ENCODE data around the gene GABRD.
A peak's percentile ranks its signal among the peaks of the same experiment; 100 is the strongest.

GABRD gene

DNA sequence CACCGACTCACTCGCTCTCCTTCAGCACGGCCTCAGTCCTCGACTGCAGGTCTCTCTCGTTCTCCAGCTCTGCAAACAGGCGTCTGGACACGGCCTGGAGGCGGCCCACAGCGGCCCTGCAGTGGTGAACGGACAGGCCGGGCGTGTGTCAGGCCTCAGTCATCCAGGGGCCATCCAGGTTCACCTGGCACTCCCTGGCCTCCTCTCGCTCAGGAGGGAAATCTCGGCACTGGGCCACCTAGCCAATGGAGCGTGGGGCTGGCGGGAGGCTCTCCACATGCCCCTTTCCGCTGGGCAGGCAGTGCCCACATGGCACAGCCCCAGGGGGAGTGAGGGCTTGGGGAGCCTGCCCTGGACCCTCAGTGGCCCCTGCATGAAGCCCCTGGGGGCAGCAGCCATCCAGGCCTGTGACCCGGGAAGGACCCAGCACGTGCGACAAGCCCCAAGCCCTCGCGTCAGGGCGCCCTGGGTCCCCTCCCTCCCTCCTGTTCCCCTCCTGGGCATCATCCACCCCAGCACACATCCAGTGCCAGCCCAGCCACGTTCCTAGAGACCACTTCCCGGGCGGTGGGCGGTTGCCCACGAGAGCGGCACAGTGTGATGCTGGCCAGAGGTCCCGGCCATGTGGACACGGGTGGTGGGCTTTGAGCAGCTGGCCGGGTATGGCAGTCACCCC is 33.6 kb upstream of the GABRD start:
- DNase-seq: no peak

DNA sequence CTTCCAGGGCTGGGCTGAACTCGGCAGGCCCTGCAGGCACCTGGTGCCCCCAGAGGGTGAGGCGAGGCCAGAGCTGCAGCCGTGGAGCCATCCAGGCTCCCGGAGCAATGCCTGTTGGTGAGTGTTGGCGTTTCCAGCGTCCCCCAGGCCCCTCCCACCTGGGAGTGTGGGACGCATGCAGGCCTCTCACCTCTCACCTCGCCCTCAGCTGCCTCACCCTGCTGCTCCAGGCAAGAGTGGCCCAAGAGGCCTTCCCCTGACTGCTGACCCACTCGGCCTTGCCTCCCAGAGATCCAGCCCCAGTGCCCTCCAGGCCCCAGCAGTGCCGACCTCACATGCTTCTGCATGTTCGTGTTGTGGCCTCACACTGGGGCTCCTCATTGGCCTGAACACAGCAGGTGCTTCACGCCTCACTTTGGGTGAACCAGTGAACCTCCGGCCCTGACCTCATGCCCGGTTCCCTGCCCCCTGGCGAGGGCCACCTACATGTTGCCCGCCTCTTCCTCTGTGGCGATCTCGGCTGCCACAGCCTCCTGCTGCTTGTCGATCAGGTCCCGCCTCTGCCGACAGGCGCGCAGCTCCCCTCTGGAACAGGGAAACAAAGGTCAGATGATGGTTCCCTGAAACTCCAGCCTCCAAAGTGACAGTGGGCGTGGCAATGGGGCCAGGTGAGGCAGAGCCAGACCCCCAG is 32.5 kb upstream of the GABRD start:
- no peak for DNase-seq

DNA sequence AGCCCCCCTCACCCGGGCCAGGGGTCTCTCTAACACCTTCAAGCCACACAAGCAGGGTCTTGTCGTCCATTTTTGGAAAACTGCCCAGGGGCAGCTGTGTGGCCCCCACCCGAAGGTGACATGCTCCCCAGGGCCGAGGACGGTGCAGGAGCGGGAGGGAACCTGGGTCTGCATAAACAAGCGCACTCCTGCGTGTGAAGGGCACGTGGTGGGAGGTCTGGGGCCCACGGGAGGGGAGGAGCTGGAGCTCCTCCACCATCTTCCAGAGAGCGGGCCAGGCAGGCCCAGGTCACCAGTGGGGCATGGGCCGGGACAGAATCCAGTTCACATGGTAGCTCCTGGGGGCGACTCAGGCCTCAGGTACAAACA is 32.0 kb upstream of the GABRD start:
- DNase-seq: no peak

DNA sequence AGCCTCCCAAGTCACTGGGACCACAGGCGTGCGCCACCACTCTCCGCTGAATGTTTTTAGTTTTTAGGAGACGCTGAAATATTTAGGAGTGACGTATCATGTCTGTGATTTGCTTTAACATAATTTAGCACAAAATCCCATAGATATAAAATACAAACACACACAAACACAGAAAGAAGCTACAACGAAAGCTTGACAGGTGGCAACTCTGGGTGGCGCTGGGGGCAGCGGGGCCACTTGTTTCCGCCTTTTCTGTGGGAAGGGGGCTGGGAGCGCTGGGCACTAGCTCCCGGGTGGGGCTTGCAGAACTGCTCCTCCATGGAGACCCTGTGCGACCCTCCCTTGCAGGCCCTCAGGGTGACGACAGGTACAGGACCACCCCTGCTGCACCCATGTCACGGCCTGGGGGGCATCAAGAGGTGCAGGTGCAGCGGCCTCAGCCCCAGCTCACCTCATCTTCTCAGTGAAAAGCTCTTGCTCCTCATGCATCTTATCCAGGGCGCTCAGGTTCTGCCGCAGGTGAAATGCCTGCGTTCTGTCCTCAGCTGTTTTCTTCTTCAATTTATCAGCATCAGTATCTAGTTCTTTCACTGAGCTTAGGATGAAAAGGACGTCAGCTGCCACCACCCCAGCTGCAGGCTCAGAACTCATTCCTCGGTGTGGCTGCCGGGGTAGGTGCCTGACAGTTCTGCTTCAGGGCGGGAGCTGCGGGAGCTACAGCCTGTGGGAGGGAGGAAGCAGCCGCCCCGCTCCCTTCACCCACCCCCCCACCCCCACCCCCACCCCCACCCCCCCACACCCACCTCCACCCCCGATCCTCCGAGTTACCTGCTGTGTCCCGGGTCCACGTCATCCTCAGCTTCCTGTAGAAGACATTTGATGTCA is 30.8 kb upstream of the GABRD start:
- DNase-seq: no peak

DNA sequence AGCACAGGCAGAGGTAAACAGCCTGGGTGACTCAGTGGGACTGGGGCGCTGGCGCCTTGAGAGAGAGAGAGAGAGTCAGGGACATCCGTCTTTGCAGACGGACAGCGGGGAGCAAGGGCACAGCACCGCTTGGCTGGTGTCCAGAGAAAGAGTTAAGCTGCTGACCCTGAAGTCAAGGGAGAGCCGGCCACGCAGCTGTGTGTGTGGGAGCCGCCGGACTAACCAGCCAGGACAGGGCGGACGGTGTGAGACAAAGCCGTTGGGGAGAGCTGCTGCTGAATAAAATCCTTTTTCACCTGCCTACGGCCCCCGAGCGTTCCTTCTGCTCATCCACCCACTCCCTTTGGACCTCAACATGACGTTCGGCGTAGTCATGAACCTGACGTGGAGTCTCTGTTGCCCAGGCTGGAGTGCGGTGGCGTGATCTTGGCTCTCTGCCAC is 30.0 kb upstream of the GABRD start:
- no peak for DNase-seq

DNA sequence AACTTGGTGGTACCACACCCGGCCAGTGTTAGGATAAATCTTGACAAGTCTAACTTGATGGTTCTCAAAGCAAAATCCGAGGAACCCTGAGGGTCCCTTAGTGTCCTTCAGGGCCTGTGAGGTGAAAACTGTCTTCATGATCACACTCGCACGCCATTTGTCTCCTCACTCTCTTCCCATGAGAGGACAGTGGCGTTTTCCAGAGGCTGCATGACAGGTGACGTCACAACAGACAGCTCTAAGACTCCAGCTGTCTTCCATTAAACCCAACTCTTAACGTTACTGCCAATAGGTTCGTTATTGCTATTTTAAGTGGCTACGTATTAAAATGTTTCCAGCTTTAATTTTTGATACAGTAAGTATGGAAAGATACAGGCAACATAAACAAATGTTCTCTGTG is 29.4 kb upstream of the GABRD start:
- no peak for DNase-seq

DNA sequence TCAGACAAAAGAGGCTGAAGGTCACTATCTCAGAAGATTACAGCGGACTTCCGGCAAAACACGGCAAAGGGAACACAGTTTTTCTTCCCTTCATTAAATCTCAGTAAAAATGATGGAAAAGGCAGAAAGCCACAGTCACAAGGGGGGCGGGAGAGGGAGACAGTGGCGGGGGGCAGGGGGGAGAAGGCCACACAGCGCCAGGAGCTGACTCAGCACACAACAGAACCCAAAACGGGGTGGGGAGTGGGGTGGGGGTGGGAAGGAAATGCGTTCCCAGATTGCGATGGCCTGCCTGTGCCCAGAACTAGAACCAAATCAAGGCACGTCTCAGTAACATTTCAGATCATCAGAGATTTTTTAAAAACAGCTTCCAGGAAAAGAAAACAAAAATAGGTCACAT is 28.9 kb upstream of the GABRD start:
- no peak for DNase-seq

DNA sequence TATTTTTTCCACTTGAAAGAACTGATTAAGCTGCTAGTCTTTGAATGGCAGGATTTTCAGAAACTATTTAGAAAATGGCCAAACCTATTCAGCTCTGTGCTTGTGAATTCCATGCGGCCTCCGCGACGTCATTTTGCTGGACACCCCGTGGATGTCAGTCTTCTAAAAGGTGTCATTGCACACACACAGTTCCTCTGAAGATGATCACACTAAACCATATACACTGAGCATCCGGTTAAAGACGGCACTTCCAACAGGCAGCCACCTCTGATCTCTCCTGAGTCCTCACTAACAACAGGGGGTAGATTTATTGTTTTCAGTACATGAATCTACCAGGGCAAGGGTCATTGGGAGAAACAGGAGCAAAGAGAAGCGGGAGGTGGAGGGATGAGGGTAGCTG is 24.6 kb upstream of the GABRD start:
- DNase-seq: no peak

DNA sequence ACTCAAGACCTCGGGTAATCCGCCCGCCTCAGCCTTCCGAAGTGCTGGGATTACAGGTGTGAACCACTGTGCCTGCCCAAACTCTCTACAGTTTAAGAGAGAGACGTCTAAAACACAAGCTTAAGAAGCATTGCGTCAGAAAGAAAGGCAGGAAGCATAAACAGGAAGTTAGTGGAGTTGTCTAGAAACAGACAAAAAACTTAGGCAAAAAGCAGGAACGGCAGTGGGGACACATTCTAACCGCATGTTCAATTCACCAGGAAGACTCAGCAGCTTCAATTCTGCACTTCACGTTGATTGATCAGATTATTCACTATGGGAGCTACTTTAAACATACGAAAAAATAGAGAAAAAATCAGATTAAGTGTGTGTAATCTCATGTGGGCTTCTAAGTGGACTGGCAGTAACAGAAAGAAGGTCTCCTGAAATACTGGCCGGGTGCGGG is 22.9 kb upstream of the GABRD start:
- DNase-seq: no peak

DNA sequence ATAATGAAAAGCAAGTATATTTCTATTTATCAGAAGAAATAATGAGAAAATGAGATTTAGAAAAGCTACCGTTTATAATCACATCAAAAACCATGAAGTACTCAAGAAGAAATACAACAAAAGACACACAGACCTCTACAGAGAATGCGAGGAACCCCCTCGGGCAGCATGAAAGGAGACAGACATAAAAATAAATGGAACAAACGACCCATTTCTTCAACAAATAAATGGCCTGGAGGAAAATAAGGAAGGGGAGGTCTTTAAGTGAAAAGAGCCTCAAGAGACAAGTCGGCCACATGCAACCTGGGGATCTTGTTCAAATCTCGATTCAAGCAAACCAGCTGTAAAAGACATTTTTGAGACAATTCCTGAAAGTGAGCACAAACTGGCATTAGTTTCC is 21.6 kb upstream of the GABRD start:
- no peak for DNase-seq

DNA sequence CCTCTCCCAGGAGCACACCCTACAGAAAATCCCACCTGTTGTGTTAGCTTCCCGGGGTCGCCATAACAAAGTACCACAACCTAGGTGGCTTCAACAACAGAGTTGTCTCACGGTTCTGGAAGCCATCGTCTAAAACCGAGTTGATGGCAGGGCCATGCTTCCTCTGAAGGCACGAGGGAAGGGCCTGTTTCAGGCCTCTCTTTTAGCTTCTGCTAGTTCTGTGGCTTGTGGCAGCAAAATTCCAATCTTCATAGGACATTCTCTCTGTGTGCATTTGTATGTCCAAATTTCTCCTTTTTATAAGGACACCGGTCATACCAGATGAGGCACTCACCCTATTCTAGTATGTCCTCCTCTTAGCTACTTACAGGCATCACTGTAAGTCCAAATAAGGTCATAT is 18.7 kb upstream of the GABRD start:
- DNase-seq: no peak

DNA sequence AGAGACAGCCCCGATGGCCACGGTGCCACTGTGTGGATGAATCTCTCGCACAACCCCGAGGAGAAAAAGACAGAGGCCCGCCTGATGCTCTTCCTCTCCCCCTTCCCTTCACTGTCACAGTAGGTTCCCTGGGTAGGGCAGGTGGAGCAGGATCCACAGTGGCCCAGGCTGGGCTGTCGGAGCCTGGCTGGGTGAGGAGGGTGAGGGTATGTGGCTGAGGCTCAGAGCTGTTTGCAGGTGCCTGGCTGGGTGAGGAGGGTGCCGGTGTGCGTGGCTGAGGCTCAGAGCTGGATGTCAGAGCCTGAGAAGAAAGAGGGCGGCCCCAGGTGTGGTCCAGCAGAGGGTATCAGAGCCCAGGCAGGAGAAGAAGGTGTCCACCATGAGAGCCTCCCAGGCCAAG is 18.3 kb upstream of the GABRD start:
- no peak for DNase-seq

DNA sequence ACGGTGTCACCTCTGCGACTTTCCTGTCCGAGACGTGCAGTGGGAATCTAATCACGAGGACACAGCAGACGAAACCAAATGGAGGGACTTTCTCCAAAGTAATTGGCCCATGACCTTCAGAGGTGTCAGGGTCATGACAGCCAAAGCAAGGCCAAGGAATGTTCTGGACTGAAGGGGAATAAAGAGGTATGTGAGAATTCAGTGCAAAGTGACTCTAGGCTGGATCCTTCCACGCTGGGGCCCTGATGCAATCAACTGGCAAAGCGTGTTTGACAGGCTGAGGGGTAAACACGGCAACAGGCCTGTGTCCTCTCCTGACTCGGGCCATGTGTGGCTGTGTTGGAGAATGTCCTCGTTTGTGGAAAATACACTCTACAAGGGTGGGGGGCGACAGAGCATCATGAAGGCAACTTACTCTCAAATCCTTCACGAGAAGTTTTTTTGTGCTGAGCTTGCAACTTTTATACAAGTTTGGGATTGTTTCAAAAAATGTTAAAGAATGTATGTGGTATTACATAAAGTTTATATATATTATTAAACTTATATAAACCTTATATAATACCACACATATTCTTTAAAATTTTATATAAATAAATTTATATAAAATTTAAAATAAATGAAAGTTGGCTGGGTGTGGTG is 17.3 kb upstream of the GABRD start:
- DNase-seq: no peak

DNA sequence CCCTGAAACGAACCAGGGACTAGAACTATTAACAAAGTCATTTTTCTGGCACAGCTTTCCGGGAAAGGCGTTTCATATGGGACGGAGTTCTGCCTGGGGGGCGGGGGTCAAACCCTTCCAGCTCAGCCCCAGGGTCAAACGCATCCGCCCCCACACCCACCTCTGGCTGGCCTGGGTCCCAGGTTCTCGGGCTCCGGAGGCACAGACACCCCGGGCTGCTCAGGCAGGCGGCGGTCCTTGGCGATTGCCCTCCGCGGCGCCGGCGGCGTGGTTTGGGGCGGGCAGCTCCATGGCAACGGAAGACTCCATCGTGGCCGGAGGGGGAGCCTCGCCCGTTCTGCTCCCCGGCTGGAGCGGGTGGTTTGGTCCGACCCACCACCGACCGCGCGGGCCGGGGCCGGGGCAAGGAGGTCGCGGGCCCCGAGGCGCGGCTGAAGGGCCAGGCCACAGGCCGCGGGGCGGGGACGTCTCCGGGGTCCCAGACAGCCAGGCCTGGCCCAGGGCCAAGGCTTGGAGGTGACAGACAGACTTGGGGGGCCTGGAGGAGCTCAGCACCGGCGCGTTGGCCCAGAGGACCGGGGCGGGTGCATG is 15.5 kb upstream of the GABRD start, which contains the start of gene CFAP74:
Gene CFAP74, minus strand, starts transcription at position 246 of the 591 bp plus-strand sequence. CDS start 12,830 bp downstream, outside the sequence.
- DNase-seq: peak; percentile 81

DNA sequence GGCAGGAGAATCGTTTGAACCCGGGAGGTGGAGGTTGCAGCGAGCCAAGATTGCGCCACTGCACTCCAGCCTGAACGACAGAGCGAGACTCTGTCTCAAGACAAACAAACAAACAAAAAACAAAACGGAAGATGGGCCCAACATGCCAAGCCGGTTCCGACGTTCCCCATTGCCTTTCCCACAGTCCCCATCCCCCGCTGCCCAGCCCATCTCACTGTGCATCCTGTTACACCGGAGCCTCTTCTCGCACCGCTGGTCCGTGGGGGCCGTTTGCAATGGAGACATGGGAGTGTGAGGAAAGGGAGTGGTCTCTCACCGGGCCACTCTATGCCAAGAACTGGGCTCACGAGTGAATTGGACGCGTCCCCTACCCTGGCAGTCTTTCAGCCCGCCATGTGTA is 14.3 kb upstream of the GABRD start:
- DNase-seq: no peak

DNA sequence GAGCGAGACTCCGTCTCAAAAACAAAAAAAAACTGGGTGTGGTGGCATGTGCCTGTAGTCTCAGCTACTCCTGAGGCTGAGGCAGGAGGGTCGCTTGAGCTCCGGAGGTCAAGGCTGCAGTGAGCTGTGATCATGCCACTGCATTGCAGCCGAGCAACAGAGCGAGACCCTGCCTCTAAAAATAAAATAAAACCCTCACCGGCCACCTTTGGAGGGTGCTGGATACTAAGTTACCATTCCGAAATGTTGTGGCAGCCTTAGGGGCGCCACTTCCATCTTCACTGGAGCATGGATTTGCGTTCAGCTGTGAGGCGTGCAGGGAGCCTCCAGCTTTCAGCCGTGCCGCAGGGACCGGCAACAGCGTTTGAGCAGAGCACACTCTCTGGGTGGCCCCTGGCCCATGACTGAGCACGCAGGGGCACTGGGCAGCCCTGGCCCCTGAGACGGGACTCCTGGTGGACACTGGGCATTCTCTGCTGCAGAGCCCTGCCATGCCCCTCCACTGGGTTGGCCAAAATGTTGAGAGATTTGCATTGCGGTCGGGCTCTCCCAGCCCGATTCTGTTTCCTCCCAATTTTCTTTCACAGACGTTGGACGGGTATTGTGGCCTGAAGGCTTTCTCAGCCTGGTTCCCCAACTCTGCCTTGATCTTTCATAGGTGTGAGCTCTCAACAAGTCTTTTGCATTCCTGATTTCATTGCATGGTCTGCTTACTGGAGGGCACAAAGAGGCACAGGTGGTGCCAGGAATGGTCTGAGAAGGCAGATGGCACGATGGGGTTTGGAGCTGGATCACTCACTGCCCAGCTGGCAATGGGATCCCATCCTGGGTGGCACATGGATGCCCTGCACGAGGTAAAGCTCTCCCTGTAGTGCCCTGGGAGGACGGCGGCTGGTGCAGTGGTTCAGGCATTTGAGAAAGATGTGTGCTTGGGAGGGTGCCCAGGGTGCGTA is 9.8 kb upstream of the GABRD start:
- DNase-seq: peak; percentile 37

DNA sequence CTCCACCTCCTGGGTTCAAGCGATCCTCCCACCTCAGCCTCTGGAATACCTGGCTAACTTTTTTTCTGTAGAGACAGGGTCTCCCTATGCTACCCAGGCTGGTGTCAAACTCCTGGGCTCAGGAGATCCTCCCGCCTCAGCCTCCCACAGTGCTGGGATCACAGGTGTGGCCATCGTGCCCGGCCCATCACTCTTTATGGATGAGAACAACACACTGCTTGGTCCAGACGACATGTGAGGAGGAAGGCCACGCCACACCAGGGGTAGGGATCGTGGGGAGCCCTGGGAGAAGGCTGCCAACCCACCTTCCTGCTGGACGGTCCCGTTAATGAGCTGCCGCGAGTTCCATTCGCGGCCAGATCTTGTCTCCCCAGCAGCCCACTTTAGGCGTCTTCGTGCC is 5.0 kb upstream of the GABRD start:
- no peak for DNase-seq

DNA sequence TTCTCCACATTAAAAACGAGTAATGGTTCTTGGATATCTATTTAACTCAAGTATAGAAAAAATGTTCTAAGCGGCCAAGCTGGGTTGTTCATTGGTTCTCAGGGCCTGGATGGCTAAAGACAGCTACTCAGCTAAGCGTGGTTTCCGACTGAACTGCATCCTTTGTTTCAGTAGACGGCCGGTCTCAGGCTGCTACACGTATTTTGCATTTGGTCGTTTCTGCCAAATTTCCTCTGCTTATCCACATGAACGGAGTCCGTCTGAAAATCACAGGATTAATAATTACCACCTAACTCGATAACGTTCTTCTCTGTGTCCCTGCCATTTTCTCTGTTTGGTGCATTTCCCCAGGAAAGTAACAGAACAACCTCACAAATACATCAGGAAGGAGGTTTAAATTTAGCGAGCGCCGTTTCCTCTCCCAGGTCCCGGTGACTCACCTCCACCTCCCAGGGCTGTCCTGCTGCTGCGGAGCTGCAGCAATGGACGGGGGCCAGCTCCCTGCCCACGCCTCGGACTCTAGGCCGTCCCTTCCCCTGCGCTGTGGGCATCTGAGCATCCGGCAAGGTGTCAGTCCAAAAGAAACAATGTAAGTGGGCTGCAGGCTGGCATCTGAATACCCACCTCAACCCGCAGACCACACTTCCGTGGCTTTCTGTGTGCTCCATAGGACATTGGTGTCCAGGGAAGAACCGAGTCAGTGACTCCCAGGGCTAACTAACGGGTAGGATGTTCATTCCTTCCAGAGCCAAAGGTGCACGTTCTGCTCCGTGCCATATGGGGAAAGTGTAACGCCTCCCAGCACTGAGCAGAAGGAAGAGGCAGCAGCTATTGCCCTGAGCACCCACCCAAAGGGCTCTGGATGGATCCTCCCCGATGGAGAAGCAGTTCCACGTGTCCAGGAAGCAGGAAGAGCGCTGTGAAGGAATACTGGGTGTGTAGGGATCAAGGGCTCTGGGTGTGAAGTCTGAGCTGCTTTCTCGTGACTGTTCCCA is 4.1 kb upstream of the GABRD start:
- no peak for DNase-seq

DNA sequence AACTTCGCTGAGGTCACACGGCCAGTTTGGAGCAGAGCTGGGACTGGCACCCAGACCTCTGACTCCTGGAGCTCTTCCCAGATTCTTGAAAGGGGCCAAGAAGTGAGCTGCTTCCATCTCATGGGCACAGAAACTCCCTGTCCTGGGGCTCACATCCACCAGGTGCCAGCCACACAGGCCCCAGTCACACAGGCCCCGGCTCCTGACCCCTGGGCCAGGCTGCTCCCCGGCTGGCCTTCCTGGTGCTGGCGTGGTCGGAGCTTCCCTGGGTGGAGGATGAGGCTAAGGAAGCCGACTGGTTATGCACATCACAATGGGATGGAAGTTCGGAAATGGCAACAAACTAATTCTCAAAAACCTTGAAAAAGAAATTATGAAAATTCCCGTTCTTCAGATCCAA is 3.0 kb upstream of the GABRD start:
- no peak for DNase-seq

All from DMS79 treated with DMSO at 0.1 percent for 48 hours (cell line).